ENCODE results near the gene USP37. TPM values are rescaled to one million over a fixed set of nuclear protein-coding genes. Genes with fewer than 3 reads are reported as not detected.

USP37 gene
- total and polyA plus RNA-seq, 2 of the 4 experiments (the other 2 are of a cell fraction) = 1.6 to 6.5 TPM

- CTCF ChIA-PET = no interaction called here
- H3K56ac ChIP-seq (ENCODE audit: extremely low read depth, insufficient read depth, low read length) = no peak overlapping the region
- in situ Hi-C loops (cut with MboI; ENCODE audit: low sequenced_read_pairs) (no loop called here), intact Hi-C loops (cut with micrococcal nuclease) (loop anchor here (5.0 kb wide), 1 partner anchor 33 kb away; no protein-coding TSS in a partner anchor), dilution Hi-C loops (cut with HindIII; ENCODE audit: low sequenced_read_pairs, unreplicated experiment) (no loop called here)
- H3K9me1 ChIP-seq (ENCODE audit: insufficient read depth, low read length) = no peaks in the 10 kb centered on the region
- H4K5ac ChIP-seq (ENCODE audit: low read depth, low read length) = no peak overlapping the region
- H4K20me1 ChIP-seq (ENCODE audit: insufficient read depth, low read length) = no peaks in the 10 kb centered on the region
- H3K4me1 ChIP-seq (ENCODE audit: control insufficient read depth, insufficient read depth, low read length) = peaks cover 8% of the 10 kb centered on the region
- DNase-seq (peak; percentile 78), ATAC-seq (ENCODE audit: low read depth) (peak; percentile 36)
- H3K9ac ChIP-seq (ENCODE audit: low read depth, low read length) = no peak overlapping the region
- H2BK120ac ChIP-seq (ENCODE audit: low read depth, low read length) = no peak overlapping the region
- no CpG with 5 or more reads among the region's 2 CpGs for WGBS, 2 experiments (ENCODE audit: extremely low coverage in 2 of 2, insufficient read length in 1 of 2)
- H3K4me2 ChIP-seq (ENCODE audit: low read depth, low read length) = peak overlapping the region; percentile 48; the same call in 1 of the 2 replicates
- POLR2A ChIA-PET (ENCODE audit: unreplicated experiment) = no interaction called here
- H3K23ac ChIP-seq (ENCODE audit: low read depth, low read length) = 0 out of 2 replicates have a peak overlapping the region, but pooled peaks have one; percentile 38
- 0 out of 2 replicates have a peak overlapping the region, but pooled peaks have one; percentile 41 for H3K14ac ChIP-seq (replicated peaks; ENCODE audit: low read depth, low read length)
- BruUV-seq (replicated peaks) = no TSS peak
- H2BK5ac ChIP-seq (ENCODE audit: low read depth, low read length, poor library complexity, severe bottlenecking) = no peak overlapping the region
- no peak overlapping the region for H2AK5ac ChIP-seq (ENCODE audit: low read depth, low read length)
- no peak overlapping the region for H2BK20ac ChIP-seq (ENCODE audit: low read depth, low read length)
- H2AK9ac ChIP-seq (replicated peaks; ENCODE audit: low read depth, low read length, poor library complexity) = peak overlapping the region; percentile 31
- no peaks in the 10 kb centered on the region for H3K9me3 ChIP-seq (ENCODE audit: control insufficient read depth, insufficient read depth, low read length)
- H4K91ac ChIP-seq (ENCODE audit: insufficient read depth, low read depth, low read length) = no peak overlapping the region
- no peak overlapping the region for H2BK15ac ChIP-seq (ENCODE audit: low read depth, low read length)
- H3K79me1 ChIP-seq (ENCODE audit: low read depth in 1 of 2, low read length in 2 of 2) = no peaks in the 10 kb centered on the region
- no peaks in the 10 kb centered on the region for H3K36me3 ChIP-seq (ENCODE audit: control insufficient read depth, insufficient read depth, low read length)
- peak overlapping the region; percentile 66 for H2AFZ ChIP-seq (replicated peaks; ENCODE audit: low read length, poor library complexity)
- H3K4ac ChIP-seq (ENCODE audit: low read depth, low read length) = peak overlapping the region; percentile 36
- no peak overlapping the region for H3K4me3 ChIP-seq (ENCODE audit: insufficient read depth, low read depth, low read length)
- no peaks in the 10 kb centered on the region for H3K27me3 ChIP-seq (ENCODE audit: control insufficient read depth, insufficient read depth, low read length)
- no peak overlapping the region for H3K27ac ChIP-seq (ENCODE audit: insufficient read depth, low read length)
- H3K18ac ChIP-seq (ENCODE audit: low read depth, low read length) = no peak overlapping the region
- peak overlapping the region; percentile 15 to 41; a peak in 2 of 4 replicates for H4K8ac ChIP-seq (ENCODE audit: low read depth in 2 of 2, low read length in 2 of 2)
- TF ChIP-seq BHLHE40 (IDR thresholded peaks at IDR 0.05; ENCODE audit: low read depth, low read length) (no peak), SMC3 (IDR thresholded peaks at IDR 0.05; ENCODE audit: low read depth, low read length) (no peak), CEBPB (IDR thresholded peaks at IDR 0.05; ENCODE audit: low read depth, low read length) (no peak), RCOR1 (IDR thresholded peaks at IDR 0.05; ENCODE audit: insufficient replicate concordance, low read length) (no peak), CHD1 (IDR thresholded peaks at IDR 0.05; ENCODE audit: low read depth, low read length) (no peak), NFE2L2 (IDR thresholded peaks at IDR 0.05; ENCODE audit: low read depth, low read length) (no peak)
- TF ChIP-seq, protein P1, sequence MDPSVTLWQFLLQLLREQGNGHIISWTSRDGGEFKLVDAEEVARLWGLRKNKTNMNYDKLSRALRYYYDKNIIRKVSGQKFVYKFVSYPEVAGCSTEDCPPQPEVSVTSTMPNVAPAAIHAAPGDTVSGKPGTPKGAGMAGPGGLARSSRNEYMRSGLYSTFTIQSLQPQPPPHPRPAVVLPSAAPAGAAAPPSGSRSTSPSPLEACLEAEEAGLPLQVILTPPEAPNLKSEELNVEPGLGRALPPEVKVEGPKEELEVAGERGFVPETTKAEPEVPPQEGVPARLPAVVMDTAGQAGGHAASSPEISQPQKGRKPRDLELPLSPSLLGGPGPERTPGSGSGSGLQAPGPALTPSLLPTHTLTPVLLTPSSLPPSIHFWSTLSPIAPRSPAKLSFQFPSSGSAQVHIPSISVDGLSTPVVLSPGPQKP (IDR thresholded peaks at IDR 0.05; ENCODE audit: borderline replicate concordance, low read depth, low read length) = no peak
Measured at GRCh38 chr2:218605432-218605831, 37.3 kb upstream of the USP37 start.

Measured in IMR-90 (cell line).